Endothelial cell of umbilical vein (primary cell): Measurements from ENCODE around the gene P4HB.

Experiments
- EZH2 ChIP-seq: IDR thresholded peaks from 2 replicates; pipeline ENCODE4 v1.6.1; 2012; ENCODE audit warnings: borderline replicate concordance, low read depth, mild to moderate bottlenecking, moderate library complexity, low read length, inconsistent platforms; ENCODE audit not compliant: severe bottlenecking
- POLR2A ChIP-seq: IDR thresholded peaks from 2 replicates; pipeline ENCODE4 v1.6.1; 2012; ENCODE audit warnings: low read depth, mild to moderate bottlenecking, control low read depth, low read length
- POLR2AphosphoS5 ChIP-seq: IDR thresholded peaks from 2 replicates; pipeline ENCODE4 v1.6.1; 2012; ENCODE audit warnings: low read depth, mild to moderate bottlenecking, control low read depth, low read length, moderate library complexity; ENCODE audit not compliant: insufficient read depth
- TF ChIP-seq, protein P1 (sequence below), 2 donors: IDR thresholded peaks; 1 replicate in 1 of 2; 2 replicates in 1 of 2; pipeline ENCODE4 v1.5.1; 2011; ENCODE audit warnings: low read length in 2 of 2, mild to moderate bottlenecking in 2 of 2, moderate library complexity in 2 of 2, control low read depth in 1 of 2, inconsistent platforms in 1 of 2, low read depth in 1 of 2; ENCODE audit not compliant: insufficient read depth in 1 of 2; ENCODE audit errors: extremely low read depth in 1 of 2
- TF ChIP-seq, protein P2 (sequence below): IDR thresholded peaks from 2 replicates; pipeline ENCODE4 v1.6.1; 2011; ENCODE audit not compliant: insufficient read depth, insufficient read length

DNA sequence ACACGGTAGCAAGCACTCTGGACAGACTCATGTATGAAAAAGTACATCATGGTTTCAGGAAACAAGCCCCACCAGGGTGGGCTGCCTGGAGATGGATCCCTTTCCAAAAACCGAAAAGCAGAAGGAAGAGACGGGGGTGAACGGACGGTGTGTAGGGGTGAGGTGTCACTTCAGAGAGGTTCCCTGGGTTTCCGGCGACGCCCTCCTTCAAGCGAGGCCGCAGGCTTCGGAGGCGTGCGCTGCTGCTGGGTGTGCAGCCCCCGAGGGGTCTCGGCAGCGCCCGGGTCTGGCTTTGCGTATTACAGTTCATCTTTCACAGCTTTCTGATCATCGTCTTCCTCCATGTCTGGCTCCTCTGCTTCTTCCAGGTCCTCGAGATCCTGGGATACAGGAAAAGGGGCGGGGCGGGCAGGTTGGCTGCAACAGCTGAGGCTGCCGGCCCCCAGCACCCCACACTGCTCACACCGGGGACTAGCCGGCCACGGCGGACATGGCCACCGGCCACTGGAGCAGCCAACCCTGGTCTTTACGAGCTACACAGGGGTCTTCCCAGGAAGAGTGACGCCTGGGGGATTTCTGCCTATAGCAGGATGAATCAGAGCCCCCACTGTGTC is 16.5 kb downstream of the P4HB start:
- TF ChIP-seq POLR2A = no peak
- TF ChIP-seq, protein P1, sequence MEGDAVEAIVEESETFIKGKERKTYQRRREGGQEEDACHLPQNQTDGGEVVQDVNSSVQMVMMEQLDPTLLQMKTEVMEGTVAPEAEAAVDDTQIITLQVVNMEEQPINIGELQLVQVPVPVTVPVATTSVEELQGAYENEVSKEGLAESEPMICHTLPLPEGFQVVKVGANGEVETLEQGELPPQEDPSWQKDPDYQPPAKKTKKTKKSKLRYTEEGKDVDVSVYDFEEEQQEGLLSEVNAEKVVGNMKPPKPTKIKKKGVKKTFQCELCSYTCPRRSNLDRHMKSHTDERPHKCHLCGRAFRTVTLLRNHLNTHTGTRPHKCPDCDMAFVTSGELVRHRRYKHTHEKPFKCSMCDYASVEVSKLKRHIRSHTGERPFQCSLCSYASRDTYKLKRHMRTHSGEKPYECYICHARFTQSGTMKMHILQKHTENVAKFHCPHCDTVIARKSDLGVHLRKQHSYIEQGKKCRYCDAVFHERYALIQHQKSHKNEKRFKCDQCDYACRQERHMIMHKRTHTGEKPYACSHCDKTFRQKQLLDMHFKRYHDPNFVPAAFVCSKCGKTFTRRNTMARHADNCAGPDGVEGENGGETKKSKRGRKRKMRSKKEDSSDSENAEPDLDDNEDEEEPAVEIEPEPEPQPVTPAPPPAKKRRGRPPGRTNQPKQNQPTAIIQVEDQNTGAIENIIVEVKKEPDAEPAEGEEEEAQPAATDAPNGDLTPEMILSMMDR (IDR thresholded peaks at IDR 0.05; ENCODE audit: extremely low read depth in 1 of 2, insufficient read depth in 1 of 2, low read depth in 1 of 2, low read length in 2 of 2) = no peak
- no peak for TF ChIP-seq EZH2
- no peak for TF ChIP-seq POLR2AphosphoS5
- TF ChIP-seq, protein P2, sequence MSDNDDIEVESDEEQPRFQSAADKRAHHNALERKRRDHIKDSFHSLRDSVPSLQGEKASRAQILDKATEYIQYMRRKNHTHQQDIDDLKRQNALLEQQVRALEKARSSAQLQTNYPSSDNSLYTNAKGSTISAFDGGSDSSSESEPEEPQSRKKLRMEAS = no peak
